GM12892 (cell line): ENCODE measurements around the gene KIRREL3.

ENCODE experiments used
- POLR2A ChIP-seq: IDR thresholded peaks from 2 replicates; pipeline ENCODE4 v1.6.1; 2011; ENCODE audit warnings: low read depth, low read length, control low read depth
- POLR2AphosphoS5 ChIP-seq: IDR thresholded peaks from 2 replicates; pipeline ENCODE4 v1.6.1; 2011; ENCODE audit warnings: low read depth, low read length, control low read depth
- TAF1 ChIP-seq: IDR thresholded peaks from 2 replicates; pipeline ENCODE4 v1.6.1; 2011; ENCODE audit warnings: low read depth, mild to moderate bottlenecking, control low read depth, low read length, borderline replicate concordance

DNA sequence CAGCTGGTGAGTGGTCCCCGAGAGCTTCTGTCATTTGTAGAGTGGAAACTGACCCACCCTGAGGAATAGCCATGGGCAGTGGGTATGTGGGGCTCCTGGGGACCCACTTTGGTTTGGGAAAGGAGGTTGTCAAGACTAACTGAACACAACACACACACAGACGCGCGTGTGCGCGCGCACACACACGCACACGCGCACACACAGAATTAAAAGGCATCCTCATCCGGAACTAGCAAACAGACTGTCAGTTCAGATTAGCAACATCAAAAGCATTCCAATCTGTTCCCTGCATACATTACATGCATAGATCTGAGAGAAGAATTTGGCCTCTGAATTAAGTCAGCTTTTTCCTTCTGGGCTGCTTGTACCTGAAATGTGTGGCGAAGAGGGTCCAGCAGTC, 360.4 kb downstream of the KIRREL3 start:
- TF ChIP-seq TAF1 (no peak), POLR2AphosphoS5 (no peak), POLR2A (no peak)
